Astrocyte of the cerebellum (primary cell): ENCODE data around the gene EXD3.

Experiments
- DNase-seq: peaks from one replicate; pipeline ENCODE4 v3.0.0-alpha.2; 2011; ENCODE audit warnings: low read depth
- H3K4me3 ChIP-seq: 2 replicates; pipeline ENCODE4 v1.5.1; 2011; ENCODE audit warnings: mild to moderate bottlenecking, low read depth, low read length, moderate library complexity
- CTCF ChIP-seq: IDR thresholded peaks from 2 replicates; pipeline ENCODE4 v1.5.1; 2012; ENCODE audit warnings: low read length, low read depth, moderate library complexity, mild to moderate bottlenecking; ENCODE audit errors: missing control alignments
- in situ Hi-C: cut with HindIII; loops from 2 replicates; pipeline ENCODE4 v1.10.0; 2017; ENCODE audit warnings: low sequenced_read_pairs

The EXD3 gene

GRCh38 chr9:137374131-137374845 is 48.7 kb downstream of the EXD3 start:
- TF ChIP-seq CTCF, result no peak
- in situ Hi-C loops, result no loop called here
- H3K4me3 ChIP-seq, result no peak overlapping the region
- no peak for DNase-seq

- no peak overlapping the region for H3K4me3 ChIP-seq
- in situ Hi-C loops, result no loop called here
- DNase-seq, result no peak
- no peak for TF ChIP-seq CTCF
Measured at GRCh38 chr9:137373611-137373980, 49.4 kb downstream of the EXD3 start.

GRCh38 chr9:137372693-137373610 is 50.0 kb downstream of the EXD3 start:
- TF ChIP-seq CTCF, result no peak
- in situ Hi-C loops, result no loop called here
- DNase-seq, result no peak
- H3K4me3 ChIP-seq, result no peak overlapping the region

- no peak for TF ChIP-seq CTCF
- DNase-seq, result no peak
- H3K4me3 ChIP-seq, result no peak overlapping the region
- in situ Hi-C loops, result no loop called here
Measured at GRCh38 chr9:137371946-137372651, 50.9 kb downstream of the EXD3 start.

- no peak for TF ChIP-seq CTCF
- H3K4me3 ChIP-seq, result no peak overlapping the region
- in situ Hi-C loops, result no loop called here
- no peak for DNase-seq
Measured at GRCh38 chr9:137371521-137371941, 51.4 kb downstream of the EXD3 start.

- in situ Hi-C loops, result no loop called here
Measured at GRCh38 chr9:137370865-137371520, 52.0 kb downstream of the EXD3 start.

More at GRCh38 chr9:137370865-137371520, 52.0 kb downstream of the EXD3 start:
- TF ChIP-seq CTCF, result no peak
- DNase-seq, result no peak
- no peak overlapping the region for H3K4me3 ChIP-seq
